A172 (cell line): Measurements from ENCODE around the gene PSEN1. TPM values are rescaled to one million over a fixed set of nuclear protein-coding genes. Genes with fewer than 3 reads are reported as not detected.

ENCODE experiments used
- DNase-seq: peaks from one replicate; pipeline ENCODE4 v3.0.0-alpha.2; 2015; ENCODE audit warnings: low spot score
- total RNA-seq: library from RNA; depleted of rRNA; stranded (reverse); fragments of >200 nt; shearing (Covaris generic); gene quantifications from 2 replicates; pipeline ENCODE4 v1.2.3, GENCODE V29; 2014; rRNA removed

The PSEN1 gene
- 46.2 and 55.4 TPM in 2 replicates for total RNA-seq

DNA sequence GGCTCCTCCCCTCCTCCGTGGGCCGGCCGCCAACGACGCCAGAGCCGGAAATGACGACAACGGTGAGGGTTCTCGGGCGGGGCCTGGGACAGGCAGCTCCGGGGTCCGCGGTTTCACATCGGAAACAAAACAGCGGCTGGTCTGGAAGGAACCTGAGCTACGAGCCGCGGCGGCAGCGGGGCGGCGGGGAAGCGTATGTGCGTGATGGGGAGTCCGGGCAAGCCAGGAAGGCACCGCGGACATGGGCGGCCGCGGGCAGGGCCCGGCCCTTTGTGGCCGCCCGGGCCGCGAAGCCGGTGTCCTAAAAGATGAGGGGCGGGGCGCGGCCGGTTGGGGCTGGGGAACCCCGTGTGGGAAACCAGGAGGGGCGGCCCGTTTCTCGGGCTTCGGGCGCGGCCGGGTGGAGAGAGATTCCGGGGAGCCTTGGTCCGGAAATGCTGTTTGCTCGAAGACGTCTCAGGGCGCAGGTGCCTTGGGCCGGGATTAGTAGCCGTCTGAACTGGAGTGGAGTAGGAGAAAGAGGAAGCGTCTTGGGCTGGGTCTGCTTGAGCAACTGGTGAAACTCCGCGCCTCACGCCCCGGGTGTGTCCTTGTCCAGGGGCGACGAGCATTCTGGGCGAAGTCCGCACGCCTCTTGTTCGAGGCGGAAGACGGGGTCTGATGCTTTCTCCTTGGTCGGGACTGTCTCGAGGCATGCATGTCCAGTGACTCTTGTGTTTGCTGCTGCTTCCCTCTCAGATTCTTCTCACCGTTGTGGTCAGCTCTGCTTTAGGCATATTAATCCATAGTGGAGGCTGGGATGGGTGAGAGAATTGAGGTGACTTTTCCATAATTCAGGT, at the start of gene PSEN1:
PSEN1 (plus strand) TSS at position 121 of the 839 bp plus-strand sequence. CDS start 11,513 bp downstream, outside the sequence.
- peak; percentile 79 for DNase-seq

- no peak for DNase-seq
These were observed 45.3 kb upstream of the PSEN1 start for GRCh38 chr14:73091044-73091443.

- DNase-seq = no peak
These were observed 38.9 kb upstream of the PSEN1 start for GRCh38 chr14:73097421-73097820.

GRCh38 chr14:73100334-73100733, 36.0 kb upstream of the PSEN1 start:
- no peak for DNase-seq

DNA sequence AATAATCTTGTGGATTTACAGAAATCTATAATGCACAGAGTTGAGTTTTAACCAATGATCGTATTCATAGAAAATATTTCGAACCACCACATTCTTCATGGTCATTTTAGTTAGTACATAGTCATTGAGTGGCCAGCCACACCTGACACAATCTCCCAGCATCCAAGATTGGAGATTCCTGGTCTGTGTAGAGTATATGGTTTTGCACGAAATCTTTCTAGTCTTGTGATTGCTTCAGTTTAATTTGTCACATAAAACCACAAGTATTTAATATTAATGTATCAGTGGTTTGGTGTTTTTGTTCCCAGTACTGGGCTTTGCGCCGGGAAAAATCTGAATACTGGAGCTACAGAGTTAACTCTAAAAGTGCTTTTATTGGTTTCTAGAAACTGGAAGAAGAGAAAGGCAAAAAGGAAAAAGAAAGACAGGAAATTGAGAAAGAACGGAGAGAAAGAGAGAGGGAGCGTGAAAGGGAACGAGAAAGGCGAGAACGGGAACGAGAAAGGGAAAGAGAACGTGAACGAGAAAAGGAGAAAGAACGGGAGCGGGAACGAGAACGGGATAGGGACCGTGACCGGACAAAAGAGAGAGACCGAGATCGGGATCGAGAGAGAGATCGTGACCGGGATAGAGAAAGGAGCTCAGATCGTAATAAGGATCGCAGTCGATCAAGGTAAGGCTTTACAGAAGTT, 33.4 kb upstream of the PSEN1 start:
- no peak for DNase-seq

DNA sequence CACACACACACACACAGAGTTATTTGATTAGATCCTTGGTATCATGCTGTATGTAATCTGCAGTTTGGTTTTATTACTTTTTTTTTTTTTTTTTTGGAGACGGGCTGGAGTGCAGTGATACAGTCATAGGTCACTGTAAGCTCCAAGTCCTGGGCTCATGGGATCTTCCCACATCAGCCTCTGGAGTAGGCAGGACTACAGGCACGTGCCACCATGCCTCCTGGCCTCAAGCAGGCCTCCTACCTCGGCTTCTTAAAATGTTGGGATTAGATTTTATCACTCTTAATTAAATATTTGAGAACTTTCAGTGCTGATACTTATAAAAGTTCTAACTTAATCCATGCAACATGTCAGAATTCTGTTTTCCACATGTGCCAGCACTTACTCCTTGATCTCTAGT, 31.3 kb upstream of the PSEN1 start:
- DNase-seq = no peak

DNA sequence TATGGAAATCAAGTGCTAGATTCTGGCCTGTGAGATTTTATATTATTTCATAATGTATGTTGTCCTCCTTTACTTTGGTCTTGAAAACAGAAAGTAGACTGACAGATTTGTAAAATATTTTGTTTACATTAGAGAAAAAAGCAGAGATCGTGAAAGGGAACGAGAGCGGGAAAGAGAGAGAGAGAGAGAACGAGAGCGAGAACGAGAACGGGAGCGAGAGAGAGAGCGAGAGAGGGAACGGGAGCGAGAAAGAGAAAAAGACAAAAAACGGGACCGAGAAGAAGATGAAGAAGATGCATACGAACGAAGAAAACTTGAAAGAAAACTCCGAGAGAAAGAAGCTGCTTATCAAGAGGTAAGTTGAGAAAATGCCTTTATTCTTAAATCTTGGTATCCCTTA, 30.6 kb upstream of the PSEN1 start:
- DNase-seq = no peak

- no peak for DNase-seq
These were observed 20.1 kb upstream of the PSEN1 start for GRCh38 chr14:73116079-73116665.

GRCh38 chr14:73124180-73124894, 12.0 kb upstream of the PSEN1 start:
- no peak for DNase-seq

- no peak for DNase-seq
These were observed 11.1 kb upstream of the PSEN1 start for GRCh38 chr14:73125169-73125588.

DNA sequence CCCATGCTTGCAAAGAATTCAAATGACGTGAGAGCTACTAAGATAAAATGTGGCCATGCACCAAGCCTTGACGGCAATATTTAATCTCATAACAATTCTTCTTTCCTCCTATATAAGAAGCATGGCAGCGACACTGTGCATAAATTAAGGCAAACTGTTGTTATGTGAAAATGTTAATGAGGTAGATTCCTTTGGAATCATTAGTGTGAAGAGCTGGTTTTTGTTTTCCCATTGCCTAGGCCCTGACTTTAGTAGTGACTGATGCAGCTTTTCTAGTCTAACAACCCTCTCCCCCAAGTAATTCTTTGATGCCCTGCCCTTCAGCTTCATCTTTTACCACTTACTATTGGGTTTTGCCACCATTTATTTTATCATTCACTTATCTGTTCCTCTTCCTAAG, 10.6 kb upstream of the PSEN1 start:
- no peak for DNase-seq

GRCh38 chr14:73133795-73134194, 2.5 kb upstream of the PSEN1 start:
- no peak for DNase-seq

GRCh38 chr14:73136085-73136386, 271 bp upstream of the PSEN1 start:
- DNase-seq = no peak

DNA sequence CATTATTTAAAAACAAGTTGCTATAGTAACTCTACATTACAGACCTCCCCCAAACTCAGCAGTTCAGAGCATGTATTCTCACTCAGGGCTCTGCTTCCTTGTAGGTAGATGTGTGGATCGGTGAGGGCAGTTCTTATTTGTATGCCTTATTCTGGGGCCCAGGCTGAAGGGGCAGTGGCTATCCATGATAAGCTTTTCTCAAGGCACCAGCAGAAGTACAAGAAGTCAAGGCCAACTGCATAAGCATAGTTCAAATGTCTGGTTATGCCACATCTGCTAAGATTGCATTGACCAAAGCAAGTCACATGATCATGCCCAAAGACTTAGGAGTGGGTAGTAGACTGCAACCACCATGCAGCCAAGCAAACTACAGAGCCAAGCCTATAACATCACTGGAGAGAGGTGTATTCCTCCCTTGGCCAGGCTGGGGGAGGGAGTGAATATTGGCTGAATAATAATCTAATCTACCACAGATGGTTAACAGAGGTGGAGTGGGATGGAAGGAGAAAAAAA, 4.6 kb downstream of the PSEN1 start:
- no peak for DNase-seq

DNA sequence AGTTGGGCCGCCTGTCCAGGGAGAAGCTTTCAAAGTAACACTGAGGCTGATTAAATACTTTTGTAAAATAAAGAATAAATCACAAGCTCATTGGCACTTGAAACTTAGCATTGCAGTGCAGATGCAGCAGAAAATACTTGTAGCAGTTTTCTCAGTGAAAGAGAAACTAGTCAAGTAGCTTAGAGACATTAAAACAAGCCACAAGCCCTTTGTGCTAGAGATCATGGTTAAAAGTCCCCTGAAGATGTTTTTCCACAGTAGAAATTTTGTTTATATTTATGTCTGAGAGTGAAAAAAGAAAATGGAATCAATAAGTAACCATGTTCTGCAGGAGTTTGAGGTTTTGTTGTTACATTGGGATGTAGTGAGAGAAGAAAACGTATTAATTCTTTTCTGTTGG, 5.9 kb downstream of the PSEN1 start:
- DNase-seq = no peak

DNA sequence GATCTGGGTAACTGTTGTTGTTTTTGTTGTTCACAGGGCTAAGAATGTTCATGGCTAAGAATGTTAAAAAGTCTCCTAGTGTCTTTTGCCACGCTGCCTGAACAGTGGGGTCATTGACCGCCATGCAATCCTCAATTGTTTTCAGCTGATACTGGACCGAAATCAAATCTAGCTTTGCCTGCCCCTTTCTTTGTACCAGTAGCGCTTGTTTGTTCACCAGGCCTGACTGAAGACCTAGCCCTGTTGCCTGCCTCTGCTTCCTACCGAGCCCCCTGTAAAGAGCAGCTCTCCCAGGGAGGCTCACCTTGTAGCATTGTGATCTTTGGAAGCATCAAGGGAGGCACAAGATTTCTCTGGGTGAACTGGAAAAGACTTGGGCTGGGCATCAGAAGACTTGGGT, 6.7 kb downstream of the PSEN1 start:
- no peak for DNase-seq

DNA sequence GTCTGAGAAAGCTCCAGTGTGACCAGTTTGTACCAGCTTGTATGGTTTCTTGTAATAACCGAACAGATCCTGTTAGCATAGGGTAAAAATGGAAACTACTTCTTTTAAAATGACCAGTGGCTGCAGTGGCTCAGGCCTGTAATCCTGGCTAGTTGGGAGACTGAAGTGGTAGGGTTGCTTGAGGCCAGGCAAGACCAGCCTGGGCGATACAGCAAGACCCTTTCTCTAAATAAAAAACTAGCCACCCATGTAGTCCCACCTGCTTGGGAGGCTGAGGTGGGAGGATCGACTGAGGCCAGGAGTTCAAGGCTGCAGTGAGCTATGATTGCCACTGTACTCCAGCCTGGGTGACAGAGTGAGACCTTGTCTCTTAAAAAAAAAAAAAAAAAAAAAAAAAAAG, 7.3 kb downstream of the PSEN1 start:
- no peak for DNase-seq

DNA sequence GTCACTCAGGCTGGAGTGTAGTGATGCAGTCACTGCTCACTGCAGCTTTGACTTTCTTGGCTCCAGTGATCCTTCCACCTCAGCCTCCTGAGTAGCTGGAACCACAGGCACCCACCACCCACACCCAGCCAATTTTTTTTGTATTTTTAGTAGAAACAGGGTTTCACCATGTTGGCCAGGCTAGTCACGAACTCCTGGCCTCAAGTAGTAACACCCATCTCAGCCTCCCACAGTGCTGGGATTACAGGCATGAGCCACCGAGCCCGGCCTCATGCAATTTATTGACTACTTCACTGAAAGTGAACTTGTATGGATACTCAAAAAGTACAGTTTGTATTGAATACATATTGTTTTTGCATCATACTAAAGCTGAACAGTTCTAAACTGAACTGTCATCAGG, 9.1 kb downstream of the PSEN1 start:
- no peak for DNase-seq

GRCh38 chr14:73146111-73146510, 9.8 kb downstream of the PSEN1 start:
- DNase-seq = no peak

GRCh38 chr14:73149753-73150152, 13.4 kb downstream of the PSEN1 start:
- DNase-seq = no peak

- DNase-seq = no peak
These were observed 17.0 kb downstream of the PSEN1 start for GRCh38 chr14:73153272-73153671.

GRCh38 chr14:73162251-73162650, 25.9 kb downstream of the PSEN1 start:
- no peak for DNase-seq
